SK-N-MC (cell line): ENCODE measurements around the gene PAX4.

Experiments
- EZH2 ChIP-seq: fragments of 200-600 bp; sonication (generic); IDR thresholded peaks from one replicate; pipeline ENCODE4 v1.6.1; 2017; ENCODE audit warnings: antibody characterized with exemption
- FOXP2 ChIP-seq: optimal IDR thresholded peaks from 2 replicates; pipeline ENCODE3; 2011; ENCODE audit warnings: mild to moderate bottlenecking, moderate library complexity; ENCODE audit not compliant: insufficient read depth; ENCODE audit errors: extremely low read length, control extremely low read depth

- TF ChIP-seq FOXP2 (no peak), EZH2 (no peak)
These were observed 41.2 kb upstream of the PAX4 start for GRCh38 chr7:127658970-127659630.
